ENCODE measurements around the gene DPP6. TPM values are rescaled to one million over a fixed set of nuclear protein-coding genes. Genes with fewer than 3 reads are reported as not detected.

DPP6 gene
- total and polyA plus RNA-seq, 2 of the 8 experiments (the other 6 are each of a cell fraction or from before 2014, with no cell fraction given), result 4.7 to 6.8 TPM

DNA sequence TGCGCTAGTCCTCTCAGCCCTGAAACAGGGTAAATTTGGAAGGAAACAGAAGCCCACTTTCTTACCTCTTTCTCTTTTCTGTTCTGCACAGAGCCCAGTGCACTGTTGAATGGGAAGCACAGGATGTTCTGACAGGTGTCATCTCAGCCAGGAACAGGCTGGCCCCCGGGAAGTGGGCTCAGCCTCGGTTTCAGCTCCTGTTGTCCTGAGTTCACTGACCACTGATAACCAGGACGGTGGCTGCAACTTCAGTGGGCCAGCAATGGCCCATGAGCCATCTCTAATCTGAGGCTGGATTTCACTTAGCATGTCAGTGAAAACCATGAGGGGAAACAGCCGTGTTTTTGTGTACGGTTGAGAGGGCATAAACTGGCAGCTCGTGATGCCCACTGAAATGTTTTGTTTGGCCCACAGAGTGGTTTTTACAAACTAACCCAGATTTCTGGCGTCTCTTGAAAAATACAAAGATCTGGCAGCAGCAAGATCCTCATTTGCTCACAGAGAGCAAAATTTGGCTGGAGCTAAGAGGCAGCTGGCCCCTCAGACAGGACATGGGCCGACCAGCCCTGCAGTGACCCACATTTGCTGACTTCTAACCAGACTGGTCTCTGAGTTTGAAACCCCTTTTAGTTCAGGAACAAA, 494.9 kb downstream of the DPP6 start:
- Histone ChIP-seq H3K4me2 (ENCODE audit: insufficient read depth in 1 of 2, low read depth in 2 of 2, low read length in 2 of 2) (no peak overlapping the region), H3K9ac (replicated peaks in 1 of 4; ENCODE audit: extremely low read depth in 1 of 4, low read depth in 3 of 4, low read length in 3 of 4) (no peak overlapping the region), H3K79me1 (ENCODE audit: low read depth, low read length) (no peaks in the 10 kb centered on the region), H4K8ac (ENCODE audit: extremely low read depth, insufficient read depth, low read length) (no peak overlapping the region), H2BK12ac (ENCODE audit: low read depth, low read length) (no peak overlapping the region), H3K4me1 (replicated peaks in 1 of 4; ENCODE audit: control insufficient read depth in 3 of 4, insufficient read depth in 4 of 4, low read length in 3 of 4) (peaks cover 0 to 2% (median 0%) of the 10 kb centered on the region in 4 experiments; a peak in 1 of 7 replicates), H3K56ac (replicated peaks; ENCODE audit: insufficient read length, low read depth, low read length) (no peak overlapping the region), H2AFZ (ENCODE audit: low read length) (no peak overlapping the region), H3K79me2 (ENCODE audit: control insufficient read depth in 1 of 2, insufficient read depth in 2 of 2, low read length in 2 of 2) (no peaks in the 10 kb centered on the region), H3K36me3 (ENCODE audit: control insufficient read depth in 2 of 4, insufficient read depth in 4 of 4, low read length in 3 of 4) (no peaks in the 10 kb centered on the region), H3K27ac (ENCODE audit: low read depth, low read length) (no peak overlapping the region), H3K4me3 (ENCODE audit: extremely low read depth in 1 of 4, insufficient read depth in 2 of 4, low read depth in 3 of 4, low read length in 4 of 4) (no peak overlapping the region), H2BK5ac (ENCODE audit: low read depth, low read length) (no peak overlapping the region), H3K27me3 (replicated peaks in 1 of 4; ENCODE audit: control insufficient read depth in 3 of 4, extremely low read depth in 1 of 4, insufficient read depth in 3 of 4, low read length in 3 of 4) (no peaks in the 10 kb centered on the region), H2BK20ac (ENCODE audit: low read length) (no peak overlapping the region), H3K4ac (replicated peaks; ENCODE audit: insufficient read length, low read depth, low read length) (no peak overlapping the region), H3K23ac (ENCODE audit: insufficient read length) (no peak overlapping the region), H4K20me1 (replicated peaks in 1 of 2; ENCODE audit: control insufficient read depth in 1 of 2, insufficient read depth in 2 of 2, low read length in 2 of 2) (no peaks in the 10 kb centered on the region), H3K23me2 (ENCODE audit: low read depth, low read length) (no peaks in the 10 kb centered on the region), H4K5ac (ENCODE audit: insufficient read length, low read depth, low read length) (no peak overlapping the region), H4K91ac (replicated peaks; ENCODE audit: insufficient read length, low read length) (no peak overlapping the region), H3K14ac (ENCODE audit: insufficient read length) (no peak overlapping the region), H2BK120ac (replicated peaks; ENCODE audit: low read depth, low read length) (no peak overlapping the region), H3K9me3 (ENCODE audit: insufficient read depth in 2 of 2, low read depth in 1 of 2, low read length in 1 of 2) (no peaks in the 10 kb centered on the region), H3K18ac (ENCODE audit: extremely low read depth, low read length) (no peak overlapping the region), H2BK15ac (ENCODE audit: low read length) (no peak overlapping the region), H2AK5ac (ENCODE audit: low read depth, low read length) (no peak overlapping the region)
- TF ChIP-seq EP300 (IDR thresholded peaks at IDR 0.05; ENCODE audit: borderline replicate concordance in 1 of 2, low read depth in 2 of 2, low read length in 2 of 2) (no peak), SP2 (IDR thresholded peaks at IDR 0.05; ENCODE audit: low read length) (no peak), BRCA1 (IDR thresholded peaks at IDR 0.05; ENCODE audit: low read depth, low read length) (no peak)
- DNase-seq (ENCODE audit: low read depth in 1 of 2, low spot score in 2 of 2) (no peak), FAIRE-seq (no peak)
- CTCF ChIA-PET (ENCODE audit: partially characterized antibody), result interaction anchor here (0.5 to 1.1 kb wide), 3 partner anchors 12 to 211 kb away, joined by 3 to 5 read pairs (median 3); no protein-coding TSS in a partner anchor
- 93% methylated on average over 9 of the region's 9 CpGs; no CpG with 5 or more reads in 1 of the 2 experiments for WGBS, 2 experiments (ENCODE audit: extremely low coverage in 1 of 2, insufficient coverage in 1 of 2, insufficient read length in 1 of 2, insufficient replicate concordance in 2 of 2, low coverage in 1 of 2, low lambda C conversion rate in 2 of 2, missing lambda C conversion rate in 1 of 2)
- POLR2A ChIA-PET (ENCODE audit: partially characterized antibody), result no interaction called here
